SH-SY5Y (cell line): ENCODE results near the gene KRTCAP3.

ENCODE experiments used
- GATA2 ChIP-seq: IDR thresholded peaks from 2 replicates; pipeline ENCODE4 v1.6.1; 2011; ENCODE audit warnings: mild to moderate bottlenecking, low read depth, low read length
- GATA3 ChIP-seq: IDR thresholded peaks from 2 replicates; pipeline ENCODE4 v1.6.1; 2011; ENCODE audit warnings: low read depth, mild to moderate bottlenecking, low read length, moderate library complexity

The KRTCAP3 gene

DNA sequence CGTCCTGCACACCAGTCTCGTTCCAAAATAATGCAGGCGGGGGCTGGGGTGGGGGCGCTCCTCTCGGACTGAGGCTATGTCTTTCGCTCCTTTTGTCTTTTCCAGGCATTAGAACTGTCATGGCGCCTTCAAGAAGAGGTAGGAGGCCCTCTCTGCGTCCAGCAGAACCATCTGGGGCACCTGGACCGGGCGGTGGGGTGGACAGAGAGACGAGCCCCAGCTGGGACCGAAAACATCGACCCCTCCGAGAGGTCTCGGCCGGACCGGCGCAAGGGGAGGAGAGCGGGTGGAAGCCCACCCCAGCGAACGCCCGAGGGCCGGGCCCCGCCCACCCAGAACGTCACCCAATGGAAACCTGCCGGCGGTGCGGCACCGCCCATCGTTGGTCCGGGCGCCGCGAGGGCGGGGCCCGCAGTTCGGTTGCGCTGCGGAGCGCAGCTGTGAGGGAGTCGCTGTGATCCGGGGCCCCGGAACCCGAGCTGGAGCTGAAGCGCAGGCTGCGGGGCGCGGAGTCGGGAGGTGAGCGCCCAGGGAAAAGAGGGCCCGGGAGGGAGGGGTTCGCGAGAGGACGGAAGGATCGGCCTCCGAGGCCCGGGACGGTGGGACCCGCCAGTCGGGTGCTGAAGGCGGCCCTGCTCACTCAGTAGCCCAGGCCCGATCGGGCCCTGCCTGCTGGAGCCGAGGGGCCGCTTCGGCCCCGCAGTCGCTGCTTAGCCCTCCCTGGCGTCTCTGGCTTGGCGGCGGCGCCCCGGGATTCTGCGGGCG is 13.8 kb upstream of the KRTCAP3 start, which contains the start of gene NRBP1:
NRBP1 (plus strand) TSS at position 419 of the 765 bp plus-strand sequence. CDS start 4,643 bp downstream, outside the sequence.
- TF ChIP-seq GATA3: no peak
- TF ChIP-seq GATA2: no peak

DNA sequence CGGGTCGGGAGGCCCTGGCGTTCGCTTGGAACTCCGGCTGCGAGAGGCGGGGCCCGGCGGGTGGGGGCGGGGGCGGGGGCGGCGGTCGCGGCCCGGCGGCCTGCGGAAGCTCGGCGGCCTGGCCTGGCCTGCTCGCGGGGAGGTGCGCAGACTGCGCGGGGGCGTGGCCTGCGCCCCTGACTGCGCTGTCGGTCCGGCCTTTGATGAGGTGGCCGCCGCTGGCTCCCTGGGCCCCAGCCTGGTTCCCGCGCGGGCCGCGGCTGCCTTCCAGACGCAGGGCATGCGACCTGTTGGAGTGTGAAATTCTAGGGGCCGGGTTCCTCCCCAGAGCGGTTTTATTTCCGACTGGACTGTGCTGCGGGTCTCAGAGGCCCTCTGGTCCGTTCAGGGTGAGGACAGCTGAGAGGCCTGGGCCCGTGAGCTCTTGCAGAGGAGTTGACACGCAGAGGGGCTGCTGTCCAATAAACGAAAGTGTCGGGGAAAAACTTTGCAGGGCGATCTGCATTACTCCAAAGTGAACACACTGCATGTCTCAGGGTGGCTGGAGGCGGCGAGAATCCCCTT is 13.1 kb upstream of the KRTCAP3 start:
- no peak for TF ChIP-seq GATA2
- TF ChIP-seq GATA3: no peak

DNA sequence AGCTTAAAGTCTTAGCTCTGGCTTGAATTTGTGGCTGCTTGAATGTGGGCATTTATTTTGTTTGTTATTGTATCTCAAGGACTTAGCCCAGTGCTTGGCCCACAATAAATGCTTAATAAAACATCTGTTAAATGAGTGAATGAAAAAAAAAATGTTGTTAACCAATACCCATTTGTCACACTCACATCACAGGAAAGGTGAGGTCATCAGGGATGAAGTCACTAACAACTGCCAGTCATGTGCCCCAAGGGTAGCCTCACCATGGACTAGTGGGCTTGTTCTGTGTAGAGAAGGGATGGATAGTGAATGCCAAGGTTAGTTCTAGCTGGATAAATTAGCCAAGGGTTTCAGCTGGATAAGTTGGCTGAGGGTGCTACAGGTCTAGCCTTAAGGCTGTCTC is 10.8 kb upstream of the KRTCAP3 start:
- TF ChIP-seq GATA3 (no peak), GATA2 (no peak)

DNA sequence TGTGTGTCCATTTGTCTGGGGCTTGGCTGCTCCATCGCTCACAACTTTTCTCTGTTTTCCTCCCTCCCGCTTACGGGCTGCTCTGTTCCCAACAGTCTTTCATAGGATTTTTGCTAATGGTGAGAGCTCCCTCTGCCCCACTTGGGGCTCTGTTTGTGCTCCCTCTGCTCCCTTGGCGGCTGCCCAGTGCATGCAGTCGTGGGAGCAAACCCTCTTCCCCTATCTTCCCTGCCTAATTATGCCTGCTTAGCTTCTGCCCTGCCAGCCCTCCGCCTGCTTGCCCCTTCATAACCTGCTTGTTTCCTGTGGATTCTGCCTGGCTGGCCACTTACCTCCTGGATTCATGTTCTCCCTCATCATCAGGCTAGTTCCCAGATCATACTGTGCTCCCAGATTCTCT is 6.6 kb upstream of the KRTCAP3 start:
- TF ChIP-seq GATA2 (no peak), GATA3 (no peak)

DNA sequence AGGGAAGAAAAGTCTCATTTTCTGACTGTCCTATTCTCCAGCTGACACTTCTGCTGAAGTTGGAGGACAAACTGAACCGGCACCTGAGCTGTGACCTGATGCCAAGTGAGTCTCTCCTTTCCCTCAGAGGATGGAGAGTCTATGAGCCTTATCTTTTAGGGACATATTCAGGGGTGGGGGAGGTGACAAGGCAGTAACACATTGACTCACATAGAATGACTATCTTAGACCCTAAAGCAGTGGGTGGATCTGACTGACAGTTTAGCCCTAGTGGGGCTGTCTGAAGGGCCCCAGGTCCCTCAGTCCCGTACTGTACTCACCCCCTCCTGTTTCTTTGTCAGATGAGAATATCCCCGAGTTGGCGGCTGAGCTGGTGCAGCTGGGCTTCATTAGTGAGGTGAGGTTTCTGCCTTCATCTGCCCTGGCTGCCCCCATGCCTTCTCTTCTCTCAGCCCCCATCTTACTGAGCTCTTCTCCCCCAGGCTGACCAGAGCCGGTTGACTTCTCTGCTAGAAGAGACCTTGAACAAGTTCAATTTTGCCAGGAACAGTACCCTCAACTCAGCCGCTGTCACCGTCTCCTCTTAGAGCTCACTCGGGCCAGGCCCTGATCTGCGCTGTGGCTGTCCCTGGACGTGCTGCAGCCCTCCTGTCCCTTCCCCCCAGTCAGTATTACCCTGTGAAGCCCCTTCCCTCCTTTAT is 805 bp upstream of the KRTCAP3 start:
- TF ChIP-seq GATA2: no peak
- TF ChIP-seq GATA3: no peak

DNA sequence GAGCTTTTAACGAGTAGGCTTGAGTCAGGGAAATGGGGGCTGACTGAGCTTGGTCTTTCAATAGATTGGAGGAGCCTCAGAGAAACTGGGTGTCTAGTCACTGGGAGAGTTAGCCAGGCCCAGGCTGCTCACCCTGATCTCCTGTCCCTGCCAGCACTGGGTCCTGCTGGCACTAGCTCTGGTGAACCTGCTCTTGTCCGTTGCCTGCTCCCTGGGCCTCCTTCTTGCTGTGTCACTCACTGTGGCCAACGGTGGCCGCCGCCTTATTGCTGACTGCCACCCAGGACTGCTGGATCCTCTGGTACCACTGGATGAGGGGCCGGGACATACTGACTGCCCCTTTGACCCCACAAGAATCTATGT is 720 bp downstream of the KRTCAP3 start:
- no peak for TF ChIP-seq GATA2

DNA sequence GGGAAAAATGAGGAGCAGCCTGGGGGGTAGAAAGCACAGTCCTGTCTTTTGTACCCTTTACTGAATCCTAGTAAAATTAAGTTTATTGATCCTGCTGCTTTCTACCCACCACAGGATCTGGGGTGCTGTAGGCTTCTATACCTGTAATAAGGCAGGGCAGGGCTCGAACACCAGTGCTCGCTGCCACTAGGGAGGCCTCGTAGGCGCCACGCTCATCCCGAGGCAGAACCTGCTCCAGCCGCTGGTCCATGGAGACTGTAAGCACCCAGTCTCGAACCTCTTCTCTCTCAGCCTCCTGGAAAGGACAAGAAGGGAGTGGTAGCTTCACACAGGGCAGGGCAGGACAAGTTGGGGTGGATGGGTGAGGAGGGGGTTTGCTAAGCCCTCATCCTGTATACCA is 3.0 kb downstream of the KRTCAP3 start:
- TF ChIP-seq GATA3: no peak
- TF ChIP-seq GATA2: no peak

DNA sequence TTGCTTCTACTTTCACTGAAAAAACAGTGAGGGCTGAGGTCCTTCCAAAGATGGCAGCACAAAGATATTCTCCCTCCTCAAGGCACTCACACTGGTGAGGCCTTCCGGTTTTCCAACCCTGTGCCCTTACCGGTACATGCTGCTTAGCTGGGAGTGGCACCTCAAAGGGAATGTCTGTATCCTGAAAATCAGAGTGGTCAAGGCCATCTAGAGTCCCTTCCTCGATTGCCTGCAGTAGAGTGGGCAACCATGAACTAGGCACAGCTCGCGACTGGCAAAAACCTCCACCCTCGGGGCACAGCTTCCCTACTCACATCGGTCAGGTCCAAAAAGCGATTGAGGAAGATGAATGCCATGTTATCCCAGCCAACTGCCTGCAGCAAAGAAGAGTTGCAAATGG is 3.4 kb downstream of the KRTCAP3 start:
- no peak for TF ChIP-seq GATA3
- TF ChIP-seq GATA2: no peak

DNA sequence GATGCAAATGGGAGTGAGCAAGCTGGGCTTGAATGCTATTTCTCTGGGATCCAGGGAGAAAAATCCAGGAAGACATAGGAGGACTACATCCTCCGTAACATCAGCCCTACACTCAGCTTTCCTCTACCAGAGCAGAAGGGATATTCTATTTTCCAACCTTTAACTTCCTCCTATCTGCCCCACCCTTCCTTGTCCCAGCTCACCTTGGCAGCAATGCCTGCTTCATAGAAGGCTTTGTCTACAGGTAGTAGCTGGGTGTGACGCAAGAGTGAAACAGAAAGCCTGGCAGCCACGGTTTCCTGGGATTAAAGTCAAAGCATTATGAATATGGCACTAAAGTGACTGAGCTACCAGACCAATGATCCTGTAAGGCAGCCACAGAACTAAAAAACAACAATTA is 3.9 kb downstream of the KRTCAP3 start:
- no peak for TF ChIP-seq GATA2
- TF ChIP-seq GATA3: no peak

DNA sequence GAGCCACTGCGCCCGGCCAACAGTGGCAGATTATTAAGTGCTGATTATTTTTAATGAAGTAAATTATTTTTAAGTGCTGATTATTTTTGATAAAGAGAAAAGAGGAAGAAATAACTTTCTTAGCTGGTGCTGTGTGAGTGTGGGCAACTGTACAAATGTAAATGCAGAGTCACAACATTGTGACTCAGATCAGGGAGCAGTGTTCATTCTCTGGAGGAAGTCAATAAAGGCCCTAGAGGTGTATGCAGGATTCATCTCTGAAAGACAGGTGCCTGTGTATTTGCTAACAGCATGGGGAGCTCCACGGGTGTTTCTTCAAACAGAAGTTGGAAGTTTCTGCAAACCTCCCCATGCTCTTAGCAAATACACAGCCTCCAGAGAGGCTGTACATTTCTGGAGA is 6.2 kb downstream of the KRTCAP3 start:
- TF ChIP-seq GATA2 (no peak), GATA3 (no peak)

DNA sequence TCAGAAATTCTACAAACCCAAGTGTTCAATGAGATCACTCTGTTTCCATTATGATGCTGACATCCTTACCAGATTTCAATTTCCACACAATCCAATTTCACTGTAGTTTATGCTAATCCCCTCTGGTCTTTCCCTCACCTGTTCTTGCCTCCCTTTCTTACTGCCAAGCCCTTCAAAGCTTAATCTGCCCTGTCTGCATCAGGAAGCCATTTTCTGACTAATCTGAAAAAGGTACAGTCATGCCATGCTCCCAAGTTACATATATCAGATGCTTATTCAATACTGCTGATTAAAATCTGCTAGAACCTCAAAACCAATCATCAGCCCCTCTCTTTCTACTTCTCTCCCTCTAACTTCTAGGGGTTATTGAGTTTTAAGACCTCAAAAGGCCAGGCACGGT is 8.9 kb downstream of the KRTCAP3 start:
- TF ChIP-seq GATA2 (no peak), GATA3 (no peak)

DNA sequence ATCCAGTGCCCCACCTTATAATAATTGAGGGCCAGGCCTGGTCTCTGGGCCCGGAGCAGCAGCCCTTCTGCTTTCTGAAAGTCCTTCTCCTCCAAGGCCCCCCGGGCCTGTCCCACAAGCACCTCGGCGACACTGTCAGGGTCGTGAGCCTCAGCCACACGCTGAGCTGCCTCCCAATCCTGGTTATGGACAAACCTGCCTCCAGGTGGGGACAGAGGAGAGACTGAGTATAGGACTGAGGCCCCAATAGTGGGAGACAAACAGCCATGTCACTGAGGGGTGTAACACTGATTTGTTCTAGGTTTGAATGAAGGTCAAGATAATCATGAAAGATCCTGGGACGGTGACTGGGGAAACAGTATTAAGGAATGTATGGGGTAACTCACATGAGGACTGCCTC is 11.8 kb downstream of the KRTCAP3 start:
- TF ChIP-seq GATA2: no peak
- TF ChIP-seq GATA3: no peak

DNA sequence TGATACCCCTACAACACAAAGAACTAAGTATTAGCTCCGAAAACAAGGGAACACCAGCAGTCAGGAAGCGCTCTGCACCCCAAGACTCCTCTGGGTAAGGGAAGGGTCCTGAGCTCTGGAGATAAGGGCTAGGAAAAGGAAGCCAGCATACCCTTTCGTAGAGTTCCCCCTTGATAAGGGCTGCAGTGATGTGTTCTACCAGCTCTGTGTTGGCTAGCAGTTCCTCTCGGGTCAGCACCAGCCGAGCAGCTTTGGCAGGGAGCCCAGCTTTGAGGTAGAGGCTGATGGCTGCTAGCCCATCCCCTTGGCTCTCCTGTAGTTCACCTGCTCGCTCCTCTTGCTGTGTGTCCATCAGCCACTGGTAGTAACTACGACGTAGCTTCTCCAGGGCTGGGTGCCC is 18.9 kb downstream of the KRTCAP3 start:
- TF ChIP-seq GATA3: no peak
- no peak for TF ChIP-seq GATA2

DNA sequence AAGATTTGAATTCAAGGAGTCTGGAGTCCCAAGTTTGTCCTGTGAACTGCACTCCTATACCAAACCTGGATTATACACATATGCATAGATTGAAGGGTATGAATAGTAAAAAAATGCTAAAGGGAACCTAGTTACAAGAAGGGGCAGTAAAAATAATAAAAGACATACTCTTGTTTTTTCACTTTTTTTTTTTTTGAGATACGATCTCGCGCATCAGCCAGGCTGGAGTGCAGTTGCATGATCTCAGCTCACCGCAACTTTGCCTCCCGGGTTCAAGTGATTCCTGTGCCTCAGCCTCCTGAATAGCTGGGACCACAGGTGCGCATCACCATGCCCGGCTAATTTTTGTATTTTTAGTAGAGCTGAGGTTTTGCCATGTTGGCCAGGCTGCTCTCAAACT is 22.3 kb downstream of the KRTCAP3 start:
- TF ChIP-seq GATA2 (no peak), GATA3 (no peak)

DNA sequence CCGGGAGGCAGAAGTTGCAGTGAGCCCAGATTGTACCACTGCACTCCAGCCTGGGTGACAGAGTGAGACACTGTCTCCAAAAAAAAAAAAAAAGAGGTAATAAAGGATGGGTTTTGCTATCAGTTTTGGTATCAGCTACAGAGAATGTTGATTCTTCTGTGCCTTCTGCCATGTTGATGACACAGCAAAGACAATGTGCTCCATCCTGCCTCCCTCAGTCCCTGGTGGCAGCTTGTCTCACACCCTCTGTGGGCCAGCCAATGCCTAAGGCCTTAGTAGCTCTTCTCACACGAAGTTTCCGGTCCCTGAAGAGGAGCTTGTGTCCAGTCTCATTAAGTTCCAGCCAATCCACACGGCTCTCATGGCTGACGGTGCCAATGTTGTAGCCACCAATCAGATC is 29.8 kb downstream of the KRTCAP3 start:
- TF ChIP-seq GATA2 (no peak), GATA3 (no peak)
